ENCODE measurements around the gene NXPH1.

DNA sequence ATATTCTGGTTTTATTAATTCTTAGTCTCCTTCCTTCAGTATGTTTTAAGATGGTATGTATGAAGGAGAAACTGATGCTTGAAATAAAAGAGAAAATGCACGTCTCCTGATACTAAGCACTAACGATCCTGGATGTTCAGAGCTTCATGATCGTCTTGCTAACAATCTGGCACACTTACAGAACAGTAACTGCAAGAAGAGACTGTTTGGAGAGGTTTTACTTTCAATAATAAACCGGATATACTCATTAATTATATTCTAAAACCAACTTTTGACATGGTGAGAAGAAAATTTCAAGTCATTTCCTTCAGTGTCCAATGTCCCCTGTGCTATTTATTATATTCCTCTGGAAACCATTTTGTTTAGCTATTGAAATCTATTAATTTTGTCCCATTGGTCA, 251.0 kb downstream of the NXPH1 start:
- TF ChIP-seq EZH2 (IDR thresholded peaks at IDR 0.05; ENCODE audit: insufficient read depth, poor library complexity, severe bottlenecking) (no peak), EZH2phosphoT487 (IDR thresholded peaks at IDR 0.05; ENCODE audit: insufficient read depth, low read depth) (no peak)
